Panc1 (cell line): Measurements from ENCODE around the gene CWC27. TPM values are rescaled to one million over a fixed set of nuclear protein-coding genes. Genes with fewer than 3 reads are reported as not detected.

Source experiments
- ATAC-seq: fragments of 200-7000 bp; cut with Tn5 transposase; 2 replicates; pipeline ENCODE4 v1.9.1; 2020; ENCODE audit warnings: mild to moderate bottlenecking, moderate library complexity
- BruUV-seq: library from RNA; stranded (reverse); fragments of 400-500 nt; replicated peaks from 2 replicates; lab custom pipeline; 2021; lab: Mats Ljungman, UMichigan
- CTCF ChIA-PET: fragments of 300-600 bp; sonication (Branson Sonifier 250); formaldehyde crosslinking; loops from one replicate; lab custom pipeline; 2022; ENCODE audit warnings: antibody characterized with exemption; lab: Charles Lee
- POLR2A ChIA-PET: fragments of 300-600 bp; sonication (Branson Sonifier 250); formaldehyde crosslinking; loops from one replicate; lab custom pipeline; 2022; ENCODE audit warnings: antibody characterized with exemption; lab: Charles Lee
- DNase-seq: peaks from one replicate; pipeline ENCODE4 v3.0.0-alpha.2; 2010; ENCODE audit warnings: low read depth, low spot score
- H3K27ac ChIP-seq: 2 replicates; pipeline ENCODE4 v1.5.1; 2011; ENCODE audit warnings: mild to moderate bottlenecking, low read length, inconsistent platforms
- H3K27me3 ChIP-seq: fragments of 200-500 bp; sonication (Bioruptor generic); 2 replicates; pipeline ENCODE4 v1.6.0; 2014; ENCODE audit warnings: low read length, inconsistent platforms; ENCODE audit not compliant: control insufficient read depth, insufficient read depth
- H3K36me3 ChIP-seq: fragments of 200-500 bp; sonication (Bioruptor generic); 2 replicates; pipeline ENCODE4 v1.5.1; 2014; ENCODE audit warnings: inconsistent platforms, mild to moderate bottlenecking, low read length, moderate library complexity; ENCODE audit not compliant: control insufficient read depth, insufficient read depth
- H3K4me1 ChIP-seq: 2 replicates; pipeline ENCODE4 v1.5.1; 2011; ENCODE audit warnings: inconsistent platforms, mild to moderate bottlenecking, low read length, moderate library complexity; ENCODE audit not compliant: control insufficient read depth, insufficient read depth
- H3K4me3 ChIP-seq, 2 experiments: 2 replicates each; pipeline ENCODE4 v1.5.1; 2011 to 2012; ENCODE audit warnings: low read depth in 2 of 2, low read length in 2 of 2, mild to moderate bottlenecking in 2 of 2, inconsistent platforms in 1 of 2, moderate library complexity in 1 of 2
- H3K9me3 ChIP-seq: fragments of 200-500 bp; sonication (Bioruptor generic); 2 replicates; pipeline ENCODE4 v1.5.1; 2014; ENCODE audit warnings: low read depth, mild to moderate bottlenecking, inconsistent platforms, low read length, moderate library complexity; ENCODE audit not compliant: control insufficient read depth, insufficient read depth
- CTCF ChIP-seq: fragments of 450-650 bp; IDR thresholded peaks from 2 replicates; pipeline ENCODE4 v1.5.1; 2017; ENCODE audit warnings: mild to moderate bottlenecking
- POLR2AphosphoS5 ChIP-seq: IDR thresholded peaks from 2 replicates; pipeline ENCODE4 v1.6.1; 2012; ENCODE audit warnings: mild to moderate bottlenecking, low read depth, low read length, moderate library complexity
- REST ChIP-seq, 2 experiments: IDR thresholded peaks; 2 replicates each; pipeline ENCODE4 v1.6.1; 2011 to 2012; ENCODE audit warnings: low read depth in 2 of 2, control low read depth in 1 of 2, low read length in 1 of 2, mild to moderate bottlenecking in 1 of 2, moderate library complexity in 1 of 2; ENCODE audit not compliant: insufficient read depth in 1 of 2
- SIN3A ChIP-seq: IDR thresholded peaks from 2 replicates; pipeline ENCODE4 v1.6.1; 2012; ENCODE audit warnings: low read depth, mild to moderate bottlenecking, low read length, moderate library complexity, borderline replicate concordance; ENCODE audit not compliant: insufficient read depth
- TCF7L2 ChIP-seq: IDR thresholded peaks from 2 replicates; pipeline ENCODE4 v1.6.1; 2011; ENCODE audit warnings: mild to moderate bottlenecking, low read depth, low read length, inconsistent platforms
- in situ Hi-C: cut with HindIII; loops from 2 replicates; pipeline ENCODE4 v1.10.0; 2016; ENCODE audit warnings: low sequenced_read_pairs, low pct_unique_long_range_greater_than_20kb
- intact Hi-C: fragments of 100-400 bp; cut with micrococcal nuclease; formaldehyde crosslinking; loops from one replicate; pipeline ENCODE4 v1.10.0; 2022; ENCODE audit not compliant: unreplicated experiment
- total RNA-seq: library from RNA; stranded (reverse); gene quantifications from one replicate; pipeline ENCODE4 v1.2.1, GENCODE V29; 2021; ENCODE audit not compliant: unreplicated experiment

Gene CWC27
- total RNA-seq, 1 experiment from 2014 or later, result 19.7 TPM

DNA sequence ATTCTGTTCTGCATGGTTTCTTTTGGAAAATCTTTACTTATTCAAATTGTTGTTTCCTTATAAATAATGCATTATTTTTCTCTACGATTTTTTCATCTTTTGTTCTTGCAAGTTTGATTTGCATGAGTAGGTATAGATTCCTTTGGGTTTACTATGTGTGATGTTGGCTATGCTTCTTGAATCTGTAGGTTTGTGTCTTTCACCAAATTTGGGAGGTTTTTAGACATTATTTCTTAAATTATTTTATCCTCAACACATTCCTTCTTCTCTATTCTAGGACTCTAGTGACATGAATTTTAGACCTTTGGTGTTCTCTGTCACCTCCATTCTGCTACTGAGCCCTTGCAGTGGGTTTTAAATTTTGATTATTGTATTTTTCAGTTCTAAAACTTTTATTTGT lies 219.0 kb downstream of the CWC27 start:
- H3K4me3 ChIP-seq, result no peak overlapping the region
- CTCF ChIA-PET, result no interaction called here
- no TSS peak for BruUV-seq
- no peaks in the 10 kb centered on the region for H3K4me1 ChIP-seq
- TF ChIP-seq TCF7L2 (no peak), POLR2AphosphoS5 (no peak), SIN3A (no peak), REST (IDR thresholded peaks at IDR 0.05; ENCODE audit: insufficient read depth in 1 of 2, low read depth in 2 of 2, low read length in 1 of 2) (no peak), CTCF (no peak)
- DNase-seq (no peak), ATAC-seq (no peak)
- H3K9me3 ChIP-seq, result no peaks in the 10 kb centered on the region; the same call in 1 of the 2 replicates
- no peaks in the 10 kb centered on the region for H3K27me3 ChIP-seq
- no peaks in the 10 kb centered on the region for H3K36me3 ChIP-seq
- in situ Hi-C loops, result no loop called here
- H3K27ac ChIP-seq, result no peak overlapping the region
- POLR2A ChIA-PET, result no interaction called here
- intact Hi-C loops, result no loop called here

GRCh38 chr5:65009207-65009606 lies 240.5 kb downstream of the CWC27 start:
- in situ Hi-C loops (no loop called here), intact Hi-C loops (no loop called here)
- Histone ChIP-seq H3K27ac (no peak overlapping the region), H3K27me3 (no peaks in the 10 kb centered on the region), H3K9me3 (no peaks in the 10 kb centered on the region), H3K4me3 (no peak overlapping the region), H3K36me3 (no peaks in the 10 kb centered on the region), H3K4me1 (no peaks in the 10 kb centered on the region)
- ChIA-PET CTCF (no interaction called here), POLR2A (no interaction called here)
- ATAC-seq (no peak), DNase-seq (no peak)
- TF ChIP-seq SIN3A (no peak), TCF7L2 (no peak), POLR2AphosphoS5 (no peak), CTCF (no peak), REST (IDR thresholded peaks at IDR 0.05; ENCODE audit: insufficient read depth in 1 of 2, low read depth in 2 of 2, low read length in 1 of 2) (no peak)
- BruUV-seq, result no TSS peak
